T-helper 17 cell (primary cell): Measurements from ENCODE around the gene MUCL3. TPM values are rescaled to one million over a fixed set of nuclear protein-coding genes. Genes with fewer than 3 reads are reported as not detected.
"Not testable (repeated sequence)": the region's sequence is repeated elsewhere in the genome, so short reads cannot be mapped to it uniquely, and the experiment has no call there.

Experiments
- ATAC-seq: fragments of 150-1000 bp; cut with Tn5 transposase; 2 replicates; pipeline ENCODE4 v1.10.0; 2021; ENCODE audit warnings: mild to moderate bottlenecking, moderate library complexity
- DNase-seq, 3 donors: peaks; one replicate each; pipeline versions ENCODE4 v3.0.0 to v3.0.0-alpha.2; 2020 to 2021
- H3K9me3 ChIP-seq: one replicate; pipeline ENCODE4 v1.7.0; 2013; ENCODE audit warnings: low read length, mild to moderate bottlenecking; ENCODE audit not compliant: control insufficient read depth, poor library complexity, severe bottlenecking
- H3K27ac Mint-ChIP-seq: one replicate; pipeline ENCODE4 v1.8.0; 2022; ENCODE audit warnings: mild to moderate bottlenecking, moderate library complexity, mixed read lengths
- H3K27me3 Mint-ChIP-seq: one replicate; pipeline ENCODE4 v1.8.0; 2022; ENCODE audit warnings: mixed read lengths
- H3K36me3 Mint-ChIP-seq: one replicate; pipeline ENCODE4 v1.8.0; 2022; ENCODE audit warnings: low read depth, mixed read lengths
- H3K4me1 Mint-ChIP-seq: one replicate; pipeline ENCODE4 v1.8.0; 2022; ENCODE audit warnings: mild to moderate bottlenecking, mixed read lengths
- H3K4me3 Mint-ChIP-seq: one replicate; pipeline ENCODE4 v1.8.0; 2022; ENCODE audit warnings: mild to moderate bottlenecking, moderate library complexity, mixed read lengths
- total RNA-seq, 4 donors: library from RNA in 2 of 4; stranded (reverse) in 2 of 4; gene quantifications; one replicate each; pipeline ENCODE4 v1.2.3 and lab custom pipeline; 2022 to 2026

Gene MUCL3
- total RNA-seq, 2 donors from 2014 or later = not detected

DNA sequence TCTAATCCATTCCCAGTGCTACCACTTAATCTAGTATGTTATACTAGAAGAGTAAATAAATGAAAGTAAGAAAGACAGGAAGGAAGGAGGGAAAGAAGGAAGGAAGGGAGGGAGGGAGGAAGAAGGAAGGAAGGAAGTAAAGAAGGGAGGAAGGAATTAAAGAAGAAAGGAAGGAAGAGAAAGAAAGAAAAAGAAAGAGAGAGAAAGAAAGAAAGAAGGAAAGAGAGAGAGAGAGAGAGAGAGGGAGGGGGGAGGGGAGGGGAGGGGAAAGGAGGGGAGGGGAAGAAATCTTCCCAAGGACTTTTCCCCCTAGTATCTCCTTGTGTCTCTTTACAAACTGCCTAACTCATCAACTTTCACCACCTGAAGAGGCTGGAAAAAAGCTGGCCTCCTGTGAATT lies 21.9 kb downstream of the MUCL3 start:
- DNase-seq = no peak
- H3K4me3 Mint-ChIP-seq = no peak overlapping the region
- H3K36me3 Mint-ChIP-seq = peaks cover 2% of the 10 kb centered on the region
- peaks cover 18% of the 10 kb centered on the region for H3K4me1 Mint-ChIP-seq
- ATAC-seq = no peak
- no peak overlapping the region for H3K27ac Mint-ChIP-seq
- H3K27me3 Mint-ChIP-seq = peaks cover 49% of the 10 kb centered on the region
- no peaks in the 10 kb centered on the region for H3K9me3 ChIP-seq

DNA sequence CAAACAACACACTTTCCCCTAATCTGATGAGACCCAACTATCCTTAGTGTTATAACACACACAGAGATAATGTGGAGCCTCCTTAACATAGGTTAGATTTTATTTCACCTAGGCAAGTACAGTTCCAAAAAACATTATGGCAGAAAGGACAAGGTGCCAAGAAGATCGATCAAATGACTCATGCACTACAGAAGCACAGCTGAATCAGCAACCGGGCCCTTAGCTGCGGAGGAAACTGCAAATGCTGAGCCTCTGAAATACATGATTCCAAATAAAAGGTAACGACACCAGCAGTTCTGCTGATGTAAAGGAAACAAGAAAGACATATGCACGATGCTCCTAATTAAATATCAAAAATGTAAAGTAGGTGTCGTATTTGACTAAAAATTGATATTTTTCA lies 22.9 kb downstream of the MUCL3 start:
- no peaks in the 10 kb centered on the region for H3K9me3 ChIP-seq
- ATAC-seq = no peak
- H3K27ac Mint-ChIP-seq = no peak overlapping the region
- peaks cover 18% of the 10 kb centered on the region for H3K4me1 Mint-ChIP-seq
- H3K36me3 Mint-ChIP-seq = peaks cover 2% of the 10 kb centered on the region
- H3K4me3 Mint-ChIP-seq = no peak overlapping the region
- DNase-seq = no peak
- peaks cover 42% of the 10 kb centered on the region for H3K27me3 Mint-ChIP-seq

DNA sequence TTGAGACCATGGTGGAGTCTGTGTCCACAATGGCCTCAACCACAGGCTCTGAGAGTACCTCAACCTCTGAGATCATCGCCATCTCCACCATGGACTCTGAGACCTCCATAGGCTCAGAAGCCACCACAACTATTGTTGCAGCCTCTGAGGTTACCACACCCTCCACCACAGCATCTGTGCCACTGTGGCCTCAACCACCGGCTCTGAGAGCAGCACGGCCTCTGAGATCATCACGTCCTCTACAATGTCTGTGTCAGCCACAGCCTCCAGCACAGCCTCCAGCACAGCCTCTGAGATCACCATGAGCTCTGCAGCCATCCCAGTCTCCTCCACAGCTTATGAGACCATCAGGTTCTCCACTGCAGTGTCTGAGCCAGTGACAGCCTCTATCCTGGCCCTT lies 23.3 kb downstream of the MUCL3 start:
- Mint-ChIP-seq H3K4me3 (no peak overlapping the region), H3K36me3 (peaks cover 2% of the 10 kb centered on the region), H3K4me1 (peaks cover 18% of the 10 kb centered on the region), H3K27ac (peak overlapping the region; percentile 14), H3K27me3 (peaks cover 41% of the 10 kb centered on the region)
- no peaks in the 10 kb centered on the region for H3K9me3 ChIP-seq
- DNase-seq (no peak), ATAC-seq (peak; percentile 61)

DNA sequence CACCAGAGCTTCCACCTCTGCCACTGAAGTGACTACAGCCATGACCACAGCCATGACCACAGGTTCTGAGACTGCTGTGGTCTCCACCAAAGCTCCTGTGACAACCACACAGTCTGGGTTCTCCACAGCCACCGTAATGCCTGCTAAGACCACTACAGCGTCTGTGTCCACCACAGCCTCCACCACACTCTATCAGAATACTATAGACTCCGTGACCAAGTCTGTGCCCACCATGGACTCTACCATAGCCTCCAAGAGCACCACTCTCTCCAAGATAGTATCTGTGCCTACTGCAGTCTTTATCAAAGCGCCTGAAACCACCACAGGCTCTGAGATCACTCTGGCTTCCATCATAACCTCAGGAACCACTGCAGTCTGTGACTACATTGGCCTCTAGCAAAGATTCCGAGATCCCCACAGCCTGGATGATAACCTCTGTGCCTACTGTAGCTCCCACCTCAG lies 24.4 kb downstream of the MUCL3 start:
- ATAC-seq = no peak
- DNase-seq = no peak
- no peaks in the 10 kb centered on the region for H3K9me3 ChIP-seq
- Mint-ChIP-seq H3K4me3 (no peak overlapping the region), H3K4me1 (peaks cover 18% of the 10 kb centered on the region), H3K27me3 (peaks cover 34% of the 10 kb centered on the region), H3K36me3 (peaks cover 2% of the 10 kb centered on the region), H3K27ac (peak overlapping the region; percentile 24)

DNA sequence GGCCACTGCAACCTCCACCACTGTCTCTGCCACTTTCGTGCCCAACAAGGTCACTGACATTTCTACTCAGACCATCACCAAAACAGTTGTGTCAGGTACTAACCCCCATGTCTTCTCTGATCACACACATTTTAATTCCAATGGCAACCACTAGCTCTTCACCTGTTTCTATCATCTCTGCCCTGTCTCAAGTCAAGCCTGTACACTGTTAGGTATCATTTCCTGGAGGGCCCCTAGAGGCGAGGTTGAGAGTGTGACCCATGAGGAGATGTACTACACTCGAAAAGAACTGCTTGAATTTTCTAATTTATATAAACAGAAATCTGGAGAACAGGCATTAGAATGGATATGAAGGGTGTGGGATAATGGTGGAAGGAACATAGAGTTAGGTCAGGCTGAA lies 25.4 kb downstream of the MUCL3 start:
- peaks cover 2% of the 10 kb centered on the region for H3K36me3 Mint-ChIP-seq
- H3K27ac Mint-ChIP-seq = no peak overlapping the region
- H3K4me3 Mint-ChIP-seq = no peak overlapping the region
- ATAC-seq = no peak
- no peak for DNase-seq
- peaks cover 18% of the 10 kb centered on the region for H3K4me1 Mint-ChIP-seq
- no peaks in the 10 kb centered on the region for H3K9me3 ChIP-seq
- H3K27me3 Mint-ChIP-seq = peaks cover 31% of the 10 kb centered on the region

DNA sequence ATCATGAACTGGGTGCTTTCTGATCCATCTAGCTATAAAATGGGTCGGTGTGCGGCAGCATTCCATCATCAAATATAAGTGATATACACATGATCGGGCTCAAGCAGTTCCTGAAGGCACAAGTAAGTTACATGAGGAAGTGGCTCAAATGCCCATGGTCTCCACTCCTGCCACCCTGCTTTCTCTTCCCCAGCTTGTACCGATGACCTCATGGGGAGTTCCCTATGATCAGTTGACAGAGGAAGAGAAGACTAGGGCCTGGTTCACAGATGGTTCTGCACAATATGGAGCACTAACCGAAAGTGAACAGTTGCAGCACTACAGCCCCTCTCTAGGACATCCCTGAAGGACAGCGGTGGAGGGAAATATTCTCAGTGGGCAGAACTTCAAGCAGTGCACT lies 28.4 kb downstream of the MUCL3 start:
- H3K36me3 Mint-ChIP-seq, H3K27ac Mint-ChIP-seq, DNase-seq, ATAC-seq, H3K4me3 Mint-ChIP-seq, H3K9me3 ChIP-seq: not testable (repeated sequence)
- H3K4me1 Mint-ChIP-seq = peaks cover 12% of the 10 kb centered on the region
- peaks cover 54% of the 10 kb centered on the region for H3K27me3 Mint-ChIP-seq

DNA sequence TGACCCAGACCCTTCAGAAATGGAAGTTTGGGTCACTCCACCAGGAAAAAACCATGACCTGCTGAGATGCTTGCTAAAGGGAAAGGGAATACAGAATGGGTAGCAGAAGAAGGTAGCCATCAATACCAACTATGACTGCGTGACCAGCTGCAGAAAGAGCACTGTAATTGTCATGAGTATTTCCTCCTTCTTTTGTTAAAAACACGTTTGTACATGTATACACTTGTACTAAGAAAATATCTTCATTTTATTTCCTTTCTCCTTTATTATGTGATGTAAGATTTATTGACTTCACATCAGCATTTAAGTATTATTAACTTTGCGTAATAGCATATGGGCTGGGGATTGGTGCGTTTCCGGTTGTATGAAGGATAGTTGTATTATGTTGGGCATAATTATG lies 30.2 kb downstream of the MUCL3 start:
- Mint-ChIP-seq H3K27me3 (peaks cover 36% of the 10 kb centered on the region), H3K4me3 (no peak overlapping the region), H3K36me3 (peaks cover 6% of the 10 kb centered on the region), H3K27ac (no peak overlapping the region), H3K4me1 (peaks cover 5% of the 10 kb centered on the region)
- DNase-seq = no peak
- no peak for ATAC-seq
- no peaks in the 10 kb centered on the region for H3K9me3 ChIP-seq

DNA sequence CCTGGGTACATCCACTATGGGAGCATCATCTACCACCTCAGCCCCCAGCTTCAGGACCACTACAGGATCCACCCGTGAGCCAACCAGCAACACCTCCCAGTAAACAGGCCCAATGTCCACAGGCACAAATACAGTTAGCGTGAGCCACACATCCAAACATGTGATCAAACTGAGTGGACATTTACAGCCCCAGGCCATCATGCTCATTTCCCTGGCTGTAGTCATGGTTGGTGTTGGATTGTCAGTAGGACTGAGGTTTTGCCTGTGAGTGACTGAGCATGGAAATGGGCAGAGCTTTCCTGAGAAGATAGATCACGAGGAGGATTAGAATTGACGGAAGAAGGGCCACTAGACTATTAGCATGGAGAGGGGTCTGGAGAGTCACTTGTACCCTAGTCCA lies 32.0 kb downstream of the MUCL3 start:
- peaks cover 4% of the 10 kb centered on the region for H3K36me3 Mint-ChIP-seq
- ATAC-seq (no peak), DNase-seq (no peak)
- peaks cover 27% of the 10 kb centered on the region for H3K27me3 Mint-ChIP-seq
- no peaks in the 10 kb centered on the region for H3K9me3 ChIP-seq
- no peak overlapping the region for H3K4me3 Mint-ChIP-seq
- H3K4me1 Mint-ChIP-seq = peaks cover 3% of the 10 kb centered on the region
- no peak overlapping the region for H3K27ac Mint-ChIP-seq

DNA sequence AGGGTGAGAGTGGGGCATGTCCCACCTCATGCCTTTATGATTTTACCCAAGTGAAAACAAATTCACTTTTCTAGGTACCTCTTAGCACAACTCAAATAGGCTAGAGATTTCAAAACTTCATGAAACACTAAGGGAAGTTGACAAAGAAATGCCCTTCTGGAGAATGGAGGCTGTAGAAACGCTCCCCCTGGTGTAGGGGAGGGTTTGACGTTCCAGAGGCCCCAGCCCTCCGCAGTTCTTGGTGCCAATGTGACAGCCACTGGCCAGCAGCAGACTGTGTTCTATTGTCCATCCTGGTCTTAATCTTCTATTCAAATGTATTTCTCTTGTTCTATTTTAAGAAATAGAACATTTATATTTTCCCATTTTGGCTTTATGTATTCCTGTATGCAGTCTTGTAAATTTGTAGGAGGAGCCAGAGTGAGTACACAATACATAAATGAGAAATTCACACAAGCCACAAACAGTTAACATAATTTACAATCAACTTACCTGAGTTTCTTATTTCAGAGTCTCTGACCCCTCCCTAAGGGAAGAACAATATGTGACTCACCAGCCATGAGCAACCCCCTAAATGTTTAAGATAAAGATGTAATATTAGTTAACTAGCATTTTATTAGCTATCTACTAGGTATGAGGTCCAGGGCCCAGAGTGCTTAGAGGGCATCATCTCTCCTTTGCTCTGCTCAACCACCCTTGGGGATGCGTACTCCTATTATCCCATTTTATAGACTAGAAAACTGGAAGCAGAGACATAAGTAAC lies 33.9 kb downstream of the MUCL3 start:
- Mint-ChIP-seq H3K4me3 (no peak overlapping the region), H3K27ac (no peak overlapping the region), H3K36me3 (peaks cover 4% of the 10 kb centered on the region), H3K4me1 (peaks cover 3% of the 10 kb centered on the region), H3K27me3 (peaks cover 33% of the 10 kb centered on the region)
- ATAC-seq (no peak), DNase-seq (no peak)
- H3K9me3 ChIP-seq = no peaks in the 10 kb centered on the region

DNA sequence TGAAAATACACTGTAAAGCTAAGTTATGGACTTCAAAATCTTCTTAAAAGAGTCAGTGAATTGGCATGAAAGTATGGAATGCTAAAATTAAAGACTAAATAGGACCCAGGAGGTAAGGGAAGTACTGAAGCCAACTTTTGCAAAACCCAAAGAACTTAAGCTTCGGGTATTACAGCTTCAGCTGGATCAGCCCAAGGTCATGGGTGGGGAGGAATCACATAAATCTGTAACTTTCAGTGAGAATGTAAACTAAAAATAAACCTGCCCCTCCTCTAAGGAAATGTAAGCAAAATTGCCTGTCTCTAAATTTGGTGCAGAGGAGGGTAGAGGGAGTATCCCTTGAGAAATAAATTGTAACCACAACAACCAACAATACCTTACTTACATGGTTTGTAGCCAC lies 38.4 kb downstream of the MUCL3 start:
- Mint-ChIP-seq H3K4me1 (peaks cover 4% of the 10 kb centered on the region), H3K27ac (no peak overlapping the region), H3K36me3 (no peaks in the 10 kb centered on the region), H3K27me3 (peaks cover 46% of the 10 kb centered on the region), H3K4me3 (no peak overlapping the region)
- no peak for ATAC-seq
- H3K9me3 ChIP-seq = no peaks in the 10 kb centered on the region
- no peak for DNase-seq

DNA sequence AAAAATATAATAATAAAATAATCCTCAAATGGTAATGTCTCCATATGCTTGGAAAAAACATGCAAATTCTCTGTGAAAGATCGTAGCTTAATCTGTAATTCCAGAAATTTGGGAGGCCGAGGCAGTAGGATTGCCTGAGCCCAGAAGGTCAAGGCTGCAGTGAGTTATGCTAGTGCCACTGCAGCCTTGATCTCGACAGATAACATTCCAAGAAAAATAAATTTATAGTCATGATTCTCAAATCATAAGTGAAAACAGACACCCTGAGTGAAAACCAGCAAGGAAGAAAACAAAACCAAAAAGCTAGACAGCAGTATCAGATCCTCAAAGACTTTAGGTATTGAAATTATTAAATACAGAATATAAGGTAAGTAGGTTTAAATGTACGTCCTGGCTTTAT lies 38.9 kb downstream of the MUCL3 start:
- Mint-ChIP-seq H3K36me3 (no peaks in the 10 kb centered on the region), H3K4me1 (peaks cover 4% of the 10 kb centered on the region), H3K27me3 (peaks cover 47% of the 10 kb centered on the region), H3K27ac (no peak overlapping the region), H3K4me3 (no peak overlapping the region)
- no peak for ATAC-seq
- H3K9me3 ChIP-seq = no peaks in the 10 kb centered on the region
- no peak for DNase-seq

DNA sequence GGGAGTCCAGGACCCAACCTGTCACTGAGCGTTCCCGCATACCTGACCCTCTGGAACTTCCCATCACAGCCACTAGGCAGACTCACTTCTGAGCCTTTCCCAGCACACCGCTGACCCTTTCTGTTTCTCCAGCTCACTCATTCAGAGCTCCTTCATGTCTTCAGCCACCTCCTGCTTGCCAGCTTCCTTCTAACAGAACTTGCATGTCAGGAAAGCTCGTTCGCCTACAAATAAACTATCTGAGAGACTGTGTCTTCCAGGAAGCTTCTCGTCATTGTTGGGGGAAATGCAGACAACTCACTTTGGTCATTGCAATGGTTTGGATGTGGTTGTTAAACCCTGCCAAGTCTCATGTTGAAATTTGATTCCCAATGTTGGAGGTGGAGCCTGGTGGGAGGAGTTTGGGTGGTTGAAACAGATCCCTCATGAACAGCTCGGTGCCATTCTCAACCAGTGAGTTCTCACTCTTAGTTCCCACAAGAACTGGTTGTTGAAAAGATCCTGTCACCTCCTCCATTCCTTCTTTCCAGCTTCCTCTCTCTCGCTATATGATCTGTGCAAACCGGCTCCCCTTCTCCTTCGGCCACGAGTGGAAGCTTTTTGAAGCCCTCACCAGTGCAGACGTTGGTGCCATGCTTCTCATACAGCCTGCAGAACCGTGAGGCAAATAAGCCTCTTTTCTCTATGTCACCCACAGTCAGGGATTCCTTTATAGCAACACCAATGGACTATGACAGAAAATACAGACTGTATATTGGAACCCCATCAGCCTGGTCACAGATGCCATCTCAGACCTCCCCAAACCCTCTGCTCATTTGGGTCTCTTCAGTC lies 41.4 kb downstream of the MUCL3 start:
- ATAC-seq (no peak), DNase-seq (no peak)
- H3K9me3 ChIP-seq = no peaks in the 10 kb centered on the region
- Mint-ChIP-seq H3K4me1 (peaks cover 4% of the 10 kb centered on the region), H3K27me3 (peaks cover 54% of the 10 kb centered on the region), H3K4me3 (no peak overlapping the region), H3K27ac (no peak overlapping the region), H3K36me3 (no peaks in the 10 kb centered on the region)

DNA sequence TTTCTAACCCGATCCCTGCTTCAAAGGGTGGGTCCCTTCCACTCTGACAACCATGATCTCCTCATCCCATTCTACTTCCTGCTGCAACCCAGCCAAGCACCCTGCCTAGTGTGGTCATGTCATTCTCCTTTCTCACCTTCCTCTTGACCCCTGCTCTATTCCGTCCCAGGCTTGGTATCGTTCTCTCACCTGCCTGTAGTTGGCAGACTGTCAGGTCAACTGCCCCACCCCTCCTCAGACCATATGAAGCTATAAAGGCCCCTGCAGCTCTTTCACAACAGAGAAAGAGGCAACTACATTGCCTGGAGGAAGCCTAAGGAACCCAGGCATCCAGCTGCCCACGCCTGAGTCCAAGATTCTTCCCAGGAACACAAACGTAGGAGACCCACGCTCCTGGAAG lies 42.7 kb downstream of the MUCL3 start, which contains the start of gene MUC21:
Gene MUC21 (plus strand): TSS at position 280 of the 400 bp plus-strand sequence. CDS start 241 bp downstream, outside the sequence.
- no peaks in the 10 kb centered on the region for H3K9me3 ChIP-seq
- ATAC-seq = no peak
- Mint-ChIP-seq H3K36me3 (peaks cover 3% of the 10 kb centered on the region), H3K27ac (no peak within 1 kb of the TSS), H3K27me3 (peaks cover 62% of the 10 kb centered on the region), H3K4me3 (no peak within 1 kb of the TSS), H3K4me1 (peaks cover 4% of the 10 kb centered on the region)
- no peak for DNase-seq
